ENCODE measurements around the gene NTMT2.

NTMT2 gene

DNA sequence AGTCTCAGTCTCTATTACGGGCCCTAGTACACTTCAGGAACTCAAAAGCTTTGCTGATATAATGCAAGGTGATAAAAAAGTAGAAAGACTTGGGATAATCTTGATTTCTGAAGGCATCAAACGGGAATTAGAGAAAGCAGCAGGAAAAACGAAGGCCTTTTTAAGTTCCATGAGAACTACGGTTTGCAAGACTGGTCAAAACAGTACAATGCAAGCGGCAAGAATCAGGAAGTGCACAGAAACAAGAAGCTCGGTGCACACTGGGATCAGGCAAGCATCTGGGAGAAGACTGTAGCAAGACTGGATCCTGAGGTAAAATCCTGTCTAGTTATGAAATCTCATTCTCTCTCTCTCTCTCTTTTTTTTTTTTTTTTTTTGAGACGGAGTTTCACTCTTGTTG lies 28.6 kb downstream of the NTMT2 start:
- H3K4me3 ChIP-seq (replicated peaks; ENCODE audit: low read depth, low read length): no peak overlapping the region

GRCh38 chr1:170175041-170175440 lies 29.3 kb downstream of the NTMT2 start:
- Histone ChIP-seq H3K4me3 (replicated peaks; ENCODE audit: low read depth, low read length) (no peak overlapping the region), H3K27me3 (replicated peaks; ENCODE audit: control insufficient read depth, insufficient read depth, low read length) (no peaks in the 10 kb centered on the region), H3K36me3 (ENCODE audit: control insufficient read depth, insufficient read depth, low read length) (no peaks in the 10 kb centered on the region)
- TF ChIP-seq, protein P1, sequence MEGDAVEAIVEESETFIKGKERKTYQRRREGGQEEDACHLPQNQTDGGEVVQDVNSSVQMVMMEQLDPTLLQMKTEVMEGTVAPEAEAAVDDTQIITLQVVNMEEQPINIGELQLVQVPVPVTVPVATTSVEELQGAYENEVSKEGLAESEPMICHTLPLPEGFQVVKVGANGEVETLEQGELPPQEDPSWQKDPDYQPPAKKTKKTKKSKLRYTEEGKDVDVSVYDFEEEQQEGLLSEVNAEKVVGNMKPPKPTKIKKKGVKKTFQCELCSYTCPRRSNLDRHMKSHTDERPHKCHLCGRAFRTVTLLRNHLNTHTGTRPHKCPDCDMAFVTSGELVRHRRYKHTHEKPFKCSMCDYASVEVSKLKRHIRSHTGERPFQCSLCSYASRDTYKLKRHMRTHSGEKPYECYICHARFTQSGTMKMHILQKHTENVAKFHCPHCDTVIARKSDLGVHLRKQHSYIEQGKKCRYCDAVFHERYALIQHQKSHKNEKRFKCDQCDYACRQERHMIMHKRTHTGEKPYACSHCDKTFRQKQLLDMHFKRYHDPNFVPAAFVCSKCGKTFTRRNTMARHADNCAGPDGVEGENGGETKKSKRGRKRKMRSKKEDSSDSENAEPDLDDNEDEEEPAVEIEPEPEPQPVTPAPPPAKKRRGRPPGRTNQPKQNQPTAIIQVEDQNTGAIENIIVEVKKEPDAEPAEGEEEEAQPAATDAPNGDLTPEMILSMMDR (IDR thresholded peaks at IDR 0.05; ENCODE audit: insufficient read depth, low read length, poor library complexity, severe bottlenecking): no peak
- no peak for DNase-seq (ENCODE audit: extremely low read depth, insufficient read length)

More for the DNA sequence above, 28.6 kb downstream of the NTMT2 start:
- H3K27me3 ChIP-seq (replicated peaks; ENCODE audit: control insufficient read depth, insufficient read depth, low read length): no peaks in the 10 kb centered on the region
- DNase-seq (ENCODE audit: extremely low read depth, insufficient read length): no peak
- H3K36me3 ChIP-seq (ENCODE audit: control insufficient read depth, insufficient read depth, low read length): no peaks in the 10 kb centered on the region
- TF ChIP-seq, protein P1 (IDR thresholded peaks at IDR 0.05; ENCODE audit: insufficient read depth, low read length, poor library complexity, severe bottlenecking): no peak

- Histone ChIP-seq H3K4me3 (replicated peaks; ENCODE audit: low read depth, low read length) (no peak overlapping the region), H3K27me3 (replicated peaks; ENCODE audit: control insufficient read depth, insufficient read depth, low read length) (no peaks in the 10 kb centered on the region), H3K36me3 (ENCODE audit: control insufficient read depth, insufficient read depth, low read length) (no peaks in the 10 kb centered on the region)
- TF ChIP-seq, protein P1 (IDR thresholded peaks at IDR 0.05; ENCODE audit: insufficient read depth, low read length, poor library complexity, severe bottlenecking): no peak
- no peak for DNase-seq (ENCODE audit: extremely low read depth, insufficient read length)
Measured at GRCh38 chr1:170175484-170175883, 29.7 kb downstream of the NTMT2 start.

DNA sequence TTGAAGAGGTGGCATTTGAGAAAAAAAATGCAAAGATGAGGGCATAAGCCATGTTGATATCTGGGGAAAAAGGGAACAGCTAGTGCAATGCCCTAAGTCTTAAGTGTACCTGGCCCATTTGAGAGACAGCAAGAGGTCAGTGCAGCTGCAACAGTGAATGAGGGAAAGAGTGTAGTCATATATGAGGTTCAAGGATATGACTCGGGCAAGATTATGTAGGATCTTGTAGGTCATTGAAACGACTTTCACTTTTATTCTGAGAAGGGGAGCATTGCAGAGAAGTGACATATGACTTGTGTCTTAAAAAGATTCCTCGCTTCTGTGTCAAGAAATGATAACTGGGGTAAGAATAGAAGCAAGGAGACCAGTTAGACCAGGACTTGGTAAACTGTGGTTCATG lies 31.0 kb downstream of the NTMT2 start:
- Histone ChIP-seq H3K27me3 (replicated peaks; ENCODE audit: control insufficient read depth, insufficient read depth, low read length) (no peaks in the 10 kb centered on the region), H3K4me3 (replicated peaks; ENCODE audit: low read depth, low read length) (no peak overlapping the region), H3K36me3 (ENCODE audit: control insufficient read depth, insufficient read depth, low read length) (no peaks in the 10 kb centered on the region)
- no peak for DNase-seq (ENCODE audit: extremely low read depth, insufficient read length)
- TF ChIP-seq, protein P1 (IDR thresholded peaks at IDR 0.05; ENCODE audit: insufficient read depth, low read length, poor library complexity, severe bottlenecking): no peak

GRCh38 chr1:170182442-170182841 lies 36.7 kb downstream of the NTMT2 start:
- TF ChIP-seq, protein P1 (IDR thresholded peaks at IDR 0.05; ENCODE audit: insufficient read depth, low read length, poor library complexity, severe bottlenecking): no peak
- no peak for DNase-seq (ENCODE audit: extremely low read depth, insufficient read length)
- H3K27me3 ChIP-seq (replicated peaks; ENCODE audit: control insufficient read depth, insufficient read depth, low read length): no peaks in the 10 kb centered on the region
- no peaks in the 10 kb centered on the region for H3K36me3 ChIP-seq (ENCODE audit: control insufficient read depth, insufficient read depth, low read length)
- H3K4me3 ChIP-seq (replicated peaks; ENCODE audit: low read depth, low read length): no peak overlapping the region

- TF ChIP-seq, protein P1 (IDR thresholded peaks at IDR 0.05; ENCODE audit: insufficient read depth, low read length, poor library complexity, severe bottlenecking): no peak
- DNase-seq (ENCODE audit: extremely low read depth, insufficient read length): no peak
- no peak overlapping the region for H3K4me3 ChIP-seq (replicated peaks; ENCODE audit: low read depth, low read length)
- no peaks in the 10 kb centered on the region; the same call in 1 of the 2 replicates for H3K27me3 ChIP-seq (replicated peaks; ENCODE audit: control insufficient read depth, insufficient read depth, low read length)
- no peaks in the 10 kb centered on the region for H3K36me3 ChIP-seq (ENCODE audit: control insufficient read depth, insufficient read depth, low read length)
Measured at GRCh38 chr1:170192546-170192945, 46.8 kb downstream of the NTMT2 start.

Data from GM06990 (cell line).